Gastroesophageal sphincter (tissue), 4 donors: ENCODE results near the gene ARHGAP1. TPM values are rescaled to one million over a fixed set of nuclear protein-coding genes. Genes with fewer than 3 reads are reported as not detected.

ENCODE experiments used
- ATAC-seq: fragments of 150-250 bp; one replicate; pipeline ENCODE4 v1.9.1; 2016; ENCODE audit warnings: mild to moderate bottlenecking, moderate library complexity
- H3K27ac ChIP-seq, 4 donors: fragments of 200-600 bp; sonication (generic) in 3 of 4; 1 replicate in 3 of 4; 2 replicates in 1 of 4; pipeline ENCODE4 v1.5.1; 2016 to 2019
- H3K27me3 ChIP-seq: fragments of 200-600 bp; sonication (generic); one replicate; pipeline ENCODE4 v1.5.1; 2019
- H3K36me3 ChIP-seq, 2 donors: fragments of 200-600 bp; sonication (generic); one replicate each; pipeline ENCODE4 v1.5.1; 2019; ENCODE audit warnings: control low read depth in 1 of 2
- H3K4me1 ChIP-seq, 3 donors: fragments of 200-600 bp; sonication (generic); 1 replicate in 2 of 3; 2 replicates in 1 of 3; pipeline ENCODE4 v1.5.1; 2016 to 2019; ENCODE audit warnings: control low read depth in 2 of 3
- H3K4me3 ChIP-seq, 2 donors: fragments of 200-600 bp; sonication (generic); one replicate each; pipeline ENCODE4 v1.5.1; 2019; ENCODE audit warnings: mild to moderate bottlenecking in 1 of 2, moderate library complexity in 1 of 2
- H3K9me3 ChIP-seq, 3 donors: fragments of 200-600 bp; sonication (generic); one replicate each; pipeline ENCODE4 v1.5.1; 2017 to 2019; ENCODE audit warnings: control low read depth in 2 of 3
- CTCF ChIP-seq, 4 experiments: fragments of 200-600 bp in 2 of 4; fragments of 450-650 bp in 2 of 4; sonication (generic) in 1 of 4; IDR thresholded peaks; one replicate each; pipeline ENCODE4 v1.5.1; 2017 to 2019; ENCODE audit warnings: antibody characterized with exemption in 4 of 4, mild to moderate bottlenecking in 2 of 4, moderate library complexity in 2 of 4
- EP300 ChIP-seq: sonication (generic); formaldehyde crosslinking; IDR thresholded peaks from one replicate; pipeline ENCODE4 v1.6.1; 2017; ENCODE audit warnings: antibody characterized with exemption, mild to moderate bottlenecking
- POLR2A ChIP-seq, 2 donors: fragments of 450-650 bp; IDR thresholded peaks; one replicate each; pipeline ENCODE4 v1.6.1; 2017; ENCODE audit warnings: antibody characterized with exemption in 2 of 2, mild to moderate bottlenecking in 2 of 2, moderate library complexity in 1 of 2
- POLR2AphosphoS5 ChIP-seq: sonication (generic); formaldehyde crosslinking; IDR thresholded peaks from one replicate; pipeline ENCODE4 v1.6.1; 2017; ENCODE audit warnings: antibody characterized with exemption
- WGBS, 2 donors: methylation state at CpG; one replicate each; pipeline ENCODE4 v1.1.5; 2018; ENCODE audit warnings: low coverage in 1 of 2; 5-methylcytosine and 5-hydroxymethylcytosine counted together
- total RNA-seq, 4 donors: library from RNA; depleted of rRNA; stranded (reverse); fragments of >200 nt; gene quantifications; one replicate each; pipeline ENCODE4 v1.1.0, GENCODE V29; 2016

Gene ARHGAP1
- total RNA-seq, 4 donors from 2014 or later: 57.3 to 105 (median 64.0) TPM

GRCh38 chr11:46686886-46687795, 13.3 kb downstream of the ARHGAP1 start:
- peaks cover 0 to 89% of the 10 kb centered on the region in 2 donors for H3K36me3 ChIP-seq
- TF ChIP-seq POLR2A (IDR thresholded peaks at IDR 0.05) (no peak), EP300 (no peak), POLR2AphosphoS5 (no peak), CTCF (IDR thresholded peaks at IDR 0.05) (no peak)
- H3K4me1 ChIP-seq: peaks cover 0 to 38% (median 5%) of the 10 kb centered on the region in 3 donors
- H3K27ac ChIP-seq: peak overlapping the region in 3 of 4 donors; percentile 42 to 74 (median 70)
- peak; percentile 60 for ATAC-seq
- no peaks in the 10 kb centered on the region for H3K27me3 ChIP-seq
- no peaks in the 10 kb centered on the region for H3K9me3 ChIP-seq
- no peak overlapping the region for H3K4me3 ChIP-seq
- 57 to 68% methylated on average over 6 to 8 of the region's 15 CpGs for WGBS, 2 donors

GRCh38 chr11:46684367-46684766, 16.1 kb downstream of the ARHGAP1 start:
- Histone ChIP-seq H3K4me3 (no peak overlapping the region), H3K27ac (peak overlapping the region in 3 of 4 donors; percentile 11 to 57 (median 38)), H3K27me3 (no peaks in the 10 kb centered on the region), H3K36me3 (peaks cover 0 to 89% of the 10 kb centered on the region in 2 donors), H3K9me3 (no peaks in the 10 kb centered on the region), H3K4me1 (peaks cover 0 to 38% (median 5%) of the 10 kb centered on the region in 3 donors)
- TF ChIP-seq POLR2A (IDR thresholded peaks at IDR 0.05): no peak
- TF ChIP-seq CTCF (IDR thresholded peaks at IDR 0.05): no peak
- TF ChIP-seq EP300: no peak
- TF ChIP-seq POLR2AphosphoS5: no peak
- ATAC-seq: no peak
- 51 to 63% methylated on average over 3 of the region's 3 CpGs for WGBS, 2 donors

GRCh38 chr11:46682773-46683752, 17.4 kb downstream of the ARHGAP1 start:
- H3K9me3 ChIP-seq: no peaks in the 10 kb centered on the region
- no peak for ATAC-seq
- H3K36me3 ChIP-seq: peaks cover 0 to 89% of the 10 kb centered on the region in 2 donors
- TF ChIP-seq POLR2A (IDR thresholded peaks at IDR 0.05) (no peak), CTCF (IDR thresholded peaks at IDR 0.05) (no peak), POLR2AphosphoS5 (no peak)
- no peaks in the 10 kb centered on the region for H3K27me3 ChIP-seq
- peak overlapping the region in 3 of 4 donors; percentile 11 to 57 (median 38) for H3K27ac ChIP-seq
- H3K4me1 ChIP-seq: peaks cover 0 to 34% (median 3%) of the 10 kb centered on the region in 3 donors
- 80 to 82% methylated on average over 3 to 6 of the region's 11 CpGs for WGBS, 2 donors
- H3K4me3 ChIP-seq: no peak overlapping the region

GRCh38 chr11:46681814-46682213, 18.6 kb downstream of the ARHGAP1 start:
- ATAC-seq: no peak
- peaks cover 0 to 28% (median 6%) of the 10 kb centered on the region in 3 donors for H3K4me1 ChIP-seq
- H3K9me3 ChIP-seq: no peaks in the 10 kb centered on the region
- H3K27ac ChIP-seq: no peak overlapping the region
- TF ChIP-seq CTCF (IDR thresholded peaks at IDR 0.05) (no peak), POLR2AphosphoS5 (no peak), POLR2A (IDR thresholded peaks at IDR 0.05) (no peak)
- 87 to 100% methylated on average over 2 to 10 of the region's 11 CpGs for WGBS, 2 donors
- H3K36me3 ChIP-seq: peaks cover 0 to 89% of the 10 kb centered on the region in 2 donors
- no peaks in the 10 kb centered on the region for H3K27me3 ChIP-seq
- H3K4me3 ChIP-seq: no peak overlapping the region
